HEK293 (cell line): ENCODE results near the gene GDPD5.

Source experiments
- CTCF ChIA-PET: fragments of 350-600 bp; formaldehyde crosslinking; extraction: SDS; loops from one replicate; lab custom pipeline; 2021; ENCODE audit warnings: antibody characterized with exemption; lab: Yijun Ruan, JAX
- POLR2A ChIA-PET: fragments of 300-600 bp; formaldehyde crosslinking; extraction: SDS; loops from one replicate; lab custom pipeline; 2020; ENCODE audit warnings: antibody characterized with exemption, inconsistent platforms; lab: Yijun Ruan, JAX
- H3K27ac ChIP-seq: fragments of 200-500 bp; sonication (Bioruptor generic); 2 replicates; pipeline ENCODE4 v1.5.1; 2014; ENCODE audit warnings: low read depth, low read length, control low read depth, inconsistent platforms; ENCODE audit errors: extremely low read depth
- H3K36me3 ChIP-seq, 2 experiments: fragments of 200-500 bp in 1 of 2; sonication (Bioruptor generic) in 1 of 2; 1 replicate in 1 of 2; 2 replicates in 1 of 2; pipeline ENCODE4 v1.5.1; 2014 to 2017; ENCODE audit warnings: inconsistent platforms in 2 of 2, low read length in 2 of 2; ENCODE audit not compliant: control insufficient read depth in 2 of 2, insufficient read depth in 1 of 2
- H3K4me1 ChIP-seq: fragments of 200-500 bp; sonication (Bioruptor generic); 2 replicates; pipeline ENCODE4 v1.5.1; 2014; ENCODE audit warnings: mild to moderate bottlenecking, low read length, inconsistent platforms; ENCODE audit not compliant: control insufficient read depth, insufficient read depth
- H3K4me3 ChIP-seq: 2 replicates; pipeline ENCODE4 v1.5.1; 2011; ENCODE audit warnings: low read depth, mild to moderate bottlenecking, control low read depth, low read length, moderate library complexity
- H3K9me3 ChIP-seq: fragments of 200-500 bp; sonication (Bioruptor generic); 2 replicates; pipeline ENCODE4 v1.5.1; 2014; ENCODE audit warnings: low read depth, low read length, inconsistent platforms; ENCODE audit not compliant: control insufficient read depth, insufficient read depth
- BCL11A ChIP-seq: fragments of 450-650 bp; formaldehyde crosslinking; IDR thresholded peaks from 2 replicates; pipeline ENCODE4 v1.5.1; 2016; ENCODE audit warnings: low read depth, missing biosample characterization, missing genetic modification characterization
- GLIS1 ChIP-seq: fragments of 450-650 bp; formaldehyde crosslinking; IDR thresholded peaks from 2 replicates; pipeline ENCODE4 v1.5.1; 2016; ENCODE audit warnings: missing biosample characterization, missing genetic modification characterization
- HOXA7 ChIP-seq: sonication (generic); formaldehyde crosslinking; IDR thresholded peaks from 2 replicates; pipeline ENCODE4 v1.8.1; 2022; ENCODE audit warnings: missing genetic modification reagents, borderline replicate concordance
- SALL2 ChIP-seq: fragments of 450-650 bp; formaldehyde crosslinking; IDR thresholded peaks from 2 replicates; pipeline ENCODE4 v1.5.0; 2017; ENCODE audit warnings: missing biosample characterization, mild to moderate bottlenecking, missing genetic modification characterization, borderline replicate concordance
- SCRT1 ChIP-seq: fragments of 450-650 bp; formaldehyde crosslinking; IDR thresholded peaks from 2 replicates; pipeline ENCODE4 v1.5.1; 2016; ENCODE audit warnings: missing biosample characterization, missing genetic modification characterization, borderline replicate concordance
- SP7 ChIP-seq: fragments of 450-650 bp; formaldehyde crosslinking; IDR thresholded peaks from 2 replicates; pipeline ENCODE4 v1.5.1; 2016; ENCODE audit warnings: missing biosample characterization, missing genetic modification characterization
- ZBTB1 ChIP-seq: fragments of 450-650 bp; formaldehyde crosslinking; IDR thresholded peaks from 2 replicates; pipeline ENCODE4 v1.5.1; 2016; ENCODE audit warnings: missing biosample characterization, missing genetic modification characterization
- ZNF10 ChIP-seq: fragments of 450-650 bp; formaldehyde crosslinking; IDR thresholded peaks from 2 replicates; pipeline ENCODE4 v1.5.1; 2017; ENCODE audit warnings: missing biosample characterization, missing genetic modification characterization
- ZNF133 ChIP-seq: fragments of 450-650 bp; formaldehyde crosslinking; IDR thresholded peaks from 2 replicates; pipeline ENCODE4 v1.5.1; 2016; ENCODE audit warnings: missing biosample characterization, missing genetic modification characterization
- ZNF140 ChIP-seq: fragments of 450-650 bp; formaldehyde crosslinking; IDR thresholded peaks from 2 replicates; pipeline ENCODE4 v1.5.1; 2016; ENCODE audit warnings: missing biosample characterization, missing genetic modification characterization
- ZNF174 ChIP-seq: fragments of 450-650 bp; formaldehyde crosslinking; IDR thresholded peaks from 2 replicates; pipeline ENCODE4 v1.5.0; 2017; ENCODE audit warnings: missing biosample characterization, mild to moderate bottlenecking, missing genetic modification characterization
- ZNF2 ChIP-seq: fragments of 450-650 bp; formaldehyde crosslinking; IDR thresholded peaks from 2 replicates; pipeline ENCODE4 v1.5.1; 2016; ENCODE audit warnings: missing biosample characterization, missing genetic modification characterization
- ZNF211 ChIP-seq: fragments of 450-650 bp; formaldehyde crosslinking; IDR thresholded peaks from 2 replicates; pipeline ENCODE4 v1.5.1; 2016; ENCODE audit warnings: low read depth, missing biosample characterization, missing genetic modification characterization
- ZNF433 ChIP-seq: fragments of 450-650 bp; formaldehyde crosslinking; IDR thresholded peaks from 2 replicates; pipeline ENCODE4 v1.5.1; 2016; ENCODE audit warnings: missing biosample characterization, missing genetic modification characterization, low read depth
- ZNF529 ChIP-seq: fragments of 450-650 bp; formaldehyde crosslinking; IDR thresholded peaks from 2 replicates; pipeline ENCODE4 v1.5.1; 2017; ENCODE audit warnings: missing genetic modification characterization, missing biosample characterization; ENCODE audit not compliant: insufficient replicate concordance
- ZNF544 ChIP-seq: fragments of 450-650 bp; formaldehyde crosslinking; IDR thresholded peaks from 2 replicates; pipeline ENCODE4 v1.5.0; 2017; ENCODE audit warnings: missing biosample characterization, missing genetic modification characterization
- ZNF654 ChIP-seq: fragments of 450-650 bp; formaldehyde crosslinking; IDR thresholded peaks from 2 replicates; pipeline ENCODE4 v1.5.1; 2016; ENCODE audit warnings: low read depth, missing biosample characterization, missing genetic modification characterization
- ZNF658 ChIP-seq: fragments of 450-650 bp; formaldehyde crosslinking; IDR thresholded peaks from 2 replicates; pipeline ENCODE4; 2016; ENCODE audit warnings: missing biosample characterization, missing genetic modification characterization
- ZNF670 ChIP-seq: fragments of 450-650 bp; formaldehyde crosslinking; IDR thresholded peaks from 2 replicates; pipeline ENCODE4 v1.5.1; 2016; ENCODE audit warnings: missing biosample characterization, missing genetic modification characterization, low read depth
- ZNF76 ChIP-seq: fragments of 450-650 bp; formaldehyde crosslinking; IDR thresholded peaks from 2 replicates; pipeline ENCODE4; 2016; ENCODE audit warnings: low read depth, missing biosample characterization, missing genetic modification characterization, borderline replicate concordance
- ZXDB ChIP-seq: fragments of 450-650 bp; formaldehyde crosslinking; IDR thresholded peaks from 2 replicates; pipeline ENCODE4 v1.5.1; 2016; ENCODE audit warnings: missing biosample characterization, missing genetic modification characterization
- TF ChIP-seq, protein P1 (sequence below): fragments of 450-650 bp; formaldehyde crosslinking; IDR thresholded peaks from 2 replicates; pipeline ENCODE4 v1.5.1; 2016; ENCODE audit warnings: missing biosample characterization, missing genetic modification characterization
- TF ChIP-seq, protein P2 (sequence below): fragments of 450-650 bp; formaldehyde crosslinking; IDR thresholded peaks from 2 replicates; pipeline ENCODE4 v1.5.1; 2017; ENCODE audit warnings: missing biosample characterization, missing genetic modification characterization

The GDPD5 gene

DNA sequence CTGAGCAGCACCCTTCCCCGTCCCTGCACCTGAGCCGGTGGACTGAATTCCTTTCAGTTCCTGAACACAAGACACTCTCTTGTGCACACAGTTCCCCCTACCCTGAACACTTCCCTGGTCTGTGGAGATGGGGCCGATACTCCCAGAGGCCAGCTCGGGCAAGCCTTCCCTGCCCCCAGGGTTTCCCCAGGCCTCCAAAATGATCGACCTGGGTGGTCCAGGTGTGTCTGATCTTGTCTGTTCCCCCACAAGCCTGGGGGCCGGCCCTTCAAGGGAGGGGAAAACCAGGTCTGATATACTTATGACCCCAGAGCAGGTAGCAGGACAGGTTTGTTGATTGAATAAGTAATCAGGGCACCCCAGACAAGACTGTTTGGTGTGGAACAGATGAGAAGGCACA, 52.1 kb downstream of the GDPD5 start:
- H3K36me3 ChIP-seq, result no peaks in the 10 kb centered on the region
- CTCF ChIA-PET, result no interaction called here
- H3K9me3 ChIP-seq, result no peaks in the 10 kb centered on the region
- TF ChIP-seq ZNF433 (no peak), ZNF174 (tag by site-specific recombination) (no peak), ZNF544 (tag by site-specific recombination) (no peak), ZNF76 (tag by site-specific recombination) (no peak)
- H3K4me1 ChIP-seq, result no peaks in the 10 kb centered on the region
- H3K27ac ChIP-seq, result no peak overlapping the region
- POLR2A ChIA-PET, result no interaction called here
- H3K4me3 ChIP-seq, result no peak overlapping the region

DNA sequence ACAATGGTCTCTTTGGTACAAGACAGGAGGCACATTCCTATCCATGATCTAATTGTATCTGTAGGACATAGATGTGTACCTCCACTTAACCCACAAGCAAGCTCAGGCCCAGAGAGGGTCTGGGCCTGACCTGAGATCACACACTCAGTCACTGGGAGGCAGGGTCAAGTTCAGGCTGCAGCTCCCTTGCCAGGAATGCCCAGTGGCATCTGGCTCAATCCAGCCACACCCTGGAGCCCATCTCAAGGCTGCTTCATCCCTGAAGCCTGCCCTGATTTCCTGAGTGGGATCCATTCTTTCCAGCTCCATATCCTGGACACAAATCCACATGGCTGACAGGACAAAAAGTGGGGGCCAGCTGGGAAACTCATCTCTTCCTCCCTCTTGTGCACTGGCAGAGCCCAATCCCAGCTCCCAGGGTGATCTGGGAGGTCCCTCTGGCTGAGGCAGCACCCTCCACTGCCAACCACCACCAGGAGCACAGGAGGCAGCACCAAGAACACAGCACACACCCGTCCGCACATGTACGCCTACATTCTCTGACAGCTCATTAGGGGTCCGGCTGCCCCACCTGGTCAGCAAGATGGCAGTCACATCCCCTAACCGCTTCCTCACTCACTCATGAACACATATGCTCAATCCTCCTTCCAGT, 53.5 kb downstream of the GDPD5 start:
- no peak overlapping the region for H3K27ac ChIP-seq
- POLR2A ChIA-PET, result no interaction called here

DNA sequence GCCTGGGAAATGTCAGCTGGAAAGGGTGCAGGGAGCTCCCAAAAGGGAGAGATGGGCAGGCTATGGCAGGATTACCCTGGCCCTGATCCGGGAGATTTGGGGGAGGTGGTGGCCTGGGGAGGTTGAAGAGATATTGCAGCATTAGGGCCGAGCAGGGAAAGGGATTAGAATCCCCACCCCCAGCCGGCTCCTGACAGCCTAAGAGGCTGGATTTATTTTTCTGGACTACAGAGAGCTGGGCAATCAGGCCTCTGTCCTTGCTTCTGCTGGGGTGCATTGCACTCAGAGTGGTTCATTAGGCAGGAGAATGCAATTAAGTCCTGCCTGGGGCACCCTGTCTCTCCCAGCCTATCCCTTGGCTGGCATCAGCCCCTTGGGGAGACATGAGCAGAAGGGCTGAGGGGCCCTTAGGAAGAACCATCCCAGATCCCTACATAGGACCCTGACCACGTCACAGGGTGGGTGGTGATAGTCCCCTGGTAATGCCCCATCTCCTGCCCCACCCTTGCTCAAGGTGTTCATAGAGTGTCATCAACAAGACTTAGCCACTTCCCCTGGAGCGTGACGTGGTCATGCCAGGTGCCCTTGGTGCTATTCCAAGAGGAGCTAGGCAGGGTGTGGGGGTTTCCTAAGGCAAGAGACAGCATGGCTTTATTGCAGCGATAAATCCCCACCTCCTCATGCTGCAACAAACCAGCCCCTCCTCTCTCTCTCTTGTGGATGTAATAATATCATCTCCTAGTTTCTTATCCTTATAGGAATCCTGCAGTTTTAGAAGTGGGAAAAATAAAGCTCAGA, 54.4 kb downstream of the GDPD5 start:
- no peaks in the 10 kb centered on the region for H3K4me1 ChIP-seq
- ChIA-PET CTCF (interaction anchor here (0.7 to 1.4 kb wide), 5 partner anchors 19 to 95 kb away, joined by 3 to 6 read pairs (median 3); no protein-coding TSS in a partner anchor), POLR2A (interaction anchor here (0.6 kb wide), 2 partner anchors 55 to 90 kb away, joined by 3 read pairs; partner anchors contain the start of gene GDPD5)

More for the DNA sequence above, 53.5 kb downstream of the GDPD5 start:
- H3K9me3 ChIP-seq, result no peaks in the 10 kb centered on the region
- no peak overlapping the region for H3K4me3 ChIP-seq
- TF ChIP-seq, protein P1, sequence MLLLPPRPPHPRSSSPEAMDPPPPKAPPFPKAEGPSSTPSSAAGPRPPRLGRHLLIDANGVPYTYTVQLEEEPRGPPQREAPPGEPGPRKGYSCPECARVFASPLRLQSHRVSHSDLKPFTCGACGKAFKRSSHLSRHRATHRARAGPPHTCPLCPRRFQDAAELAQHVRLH (tag by site-specific recombination), result no peak
- TF ChIP-seq GLIS1 (tag by site-specific recombination), result no peak
- TF ChIP-seq ZNF670 (tag by site-specific recombination), result no peak
- TF ChIP-seq HOXA7, result no peak
- no peak for TF ChIP-seq ZNF133
- no peaks in the 10 kb centered on the region for H3K4me1 ChIP-seq
- CTCF ChIA-PET, result interaction anchor here (0.7 to 1.4 kb wide), 4 partner anchors 27 to 94 kb away, joined by 3 to 6 read pairs (median 4); no protein-coding TSS in a partner anchor
- no peaks in the 10 kb centered on the region for H3K36me3 ChIP-seq

More for the DNA sequence above, 54.4 kb downstream of the GDPD5 start:
- H3K36me3 ChIP-seq, result no peaks in the 10 kb centered on the region
- no peak overlapping the region for H3K27ac ChIP-seq
- no peaks in the 10 kb centered on the region for H3K9me3 ChIP-seq
- H3K4me3 ChIP-seq, result no peak overlapping the region
- no peak for TF ChIP-seq ZNF654 (tag by site-specific recombination)
- TF ChIP-seq SP7 (tag by site-specific recombination), result no peak
- TF ChIP-seq ZNF140, result no peak
- no peak for TF ChIP-seq SALL2
- TF ChIP-seq ZNF211 (tag by site-specific recombination), result no peak
- TF ChIP-seq, protein P2, sequence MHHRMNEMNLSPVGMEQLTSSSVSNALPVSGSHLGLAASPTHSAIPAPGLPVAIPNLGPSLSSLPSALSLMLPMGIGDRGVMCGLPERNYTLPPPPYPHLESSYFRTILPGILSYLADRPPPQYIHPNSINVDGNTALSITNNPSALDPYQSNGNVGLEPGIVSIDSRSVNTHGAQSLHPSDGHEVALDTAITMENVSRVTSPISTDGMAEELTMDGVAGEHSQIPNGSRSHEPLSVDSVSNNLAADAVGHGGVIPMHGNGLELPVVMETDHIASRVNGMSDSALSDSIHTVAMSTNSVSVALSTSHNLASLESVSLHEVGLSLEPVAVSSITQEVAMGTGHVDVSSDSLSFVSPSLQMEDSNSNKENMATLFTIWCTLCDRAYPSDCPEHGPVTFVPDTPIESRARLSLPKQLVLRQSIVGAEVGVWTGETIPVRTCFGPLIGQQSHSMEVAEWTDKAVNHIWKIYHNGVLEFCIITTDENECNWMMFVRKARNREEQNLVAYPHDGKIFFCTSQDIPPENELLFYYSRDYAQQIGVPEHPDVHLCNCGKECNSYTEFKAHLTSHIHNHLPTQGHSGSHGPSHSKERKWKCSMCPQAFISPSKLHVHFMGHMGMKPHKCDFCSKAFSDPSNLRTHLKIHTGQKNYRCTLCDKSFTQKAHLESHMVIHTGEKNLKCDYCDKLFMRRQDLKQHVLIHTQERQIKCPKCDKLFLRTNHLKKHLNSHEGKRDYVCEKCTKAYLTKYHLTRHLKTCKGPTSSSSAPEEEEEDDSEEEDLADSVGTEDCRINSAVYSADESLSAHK (tag by site-specific recombination), result no peak
- TF ChIP-seq ZNF529 (tag by site-specific recombination), result no peak
- no peak for TF ChIP-seq ZBTB1 (tag by site-specific recombination)
- TF ChIP-seq ZNF2 (tag by site-specific recombination), result no peak
- no peak for TF ChIP-seq ZXDB (tag by site-specific recombination)
- TF ChIP-seq ZNF670 (tag by site-specific recombination), result no peak
- TF ChIP-seq SCRT1 (tag by site-specific recombination), result no peak
- no peak for TF ChIP-seq BCL11A (tag by site-specific recombination)
- TF ChIP-seq ZNF658 (tag by site-specific recombination), result no peak
- TF ChIP-seq ZNF10 (tag by site-specific recombination), result no peak
